HCT116 (cell line): Measurements from ENCODE around the gene STUM. TPM values are rescaled to one million over a fixed set of nuclear protein-coding genes. Genes with fewer than 3 reads are reported as not detected.

ENCODE experiments used
- ATAC-seq: fragments of 200-7000 bp; cut with Tn5 transposase; 2 replicates; pipeline ENCODE4 v1.9.1; 2020; ENCODE audit warnings: mild to moderate bottlenecking, moderate library complexity
- BruUV-seq: library from RNA; stranded (reverse); fragments of 400-500 nt; replicated peaks from 2 replicates; lab custom pipeline; 2021; lab: Mats Ljungman, UMichigan
- CTCF ChIA-PET: fragments of 300-600 bp; sonication (Branson Sonifier 250); formaldehyde crosslinking; loops from one replicate; lab custom pipeline; 2021; ENCODE audit warnings: antibody characterized with exemption; lab: Charles Lee
- POLR2A ChIA-PET: fragments of 300-600, 350-600 bp; sonication (Branson Sonifier 250); formaldehyde crosslinking; loops from one replicate; lab custom pipeline; 2021; ENCODE audit warnings: antibody characterized with exemption; lab: Charles Lee
- RAD21 ChIA-PET, 2 experiments: fragments of 300-600 bp; sonication (Branson Sonifier 250); formaldehyde crosslinking; loops; one replicate each; lab custom pipeline; 2023; ENCODE audit warnings: low total read pairs in 2 of 2; ENCODE audit not compliant: uncharacterized antibody in 2 of 2, unreplicated experiment in 2 of 2, low non-redundant PET in 1 of 2; lab: Charles Lee
- DNase-seq: peaks from one replicate; pipeline ENCODE4 v3.0.0-alpha.2; 2010; ENCODE audit warnings: low read depth, low spot score
- H2AFZ ChIP-seq: fragments of 200-600 bp; shearing (Covaris generic), sonication (generic); 2 replicates; pipeline ENCODE4 v1.6.1; 2017; ENCODE audit warnings: low read depth, mixed run types, mixed read lengths, antibody characterized with exemption, low read length; ENCODE audit not compliant: poor library complexity, severe bottlenecking
- H3K27ac ChIP-seq: 2 replicates; pipeline ENCODE4 v1.5.1; 2012; ENCODE audit warnings: low read depth, low read length
- H3K27me3 ChIP-seq: fragments of 200-600 bp; sonication (generic); 2 replicates; pipeline ENCODE4 v1.6.1; 2016; ENCODE audit warnings: mixed run types, low read length, mixed read lengths; ENCODE audit not compliant: insufficient read depth
- H3K36me3 ChIP-seq, 2 experiments: fragments of 200-500 bp in 1 of 2; fragments of 200-600 bp in 1 of 2; sonication (Bioruptor generic) in 1 of 2; sonication (generic) in 1 of 2; 2 replicates each; pipeline versions ENCODE4 v1.5.1 to v1.6.1; 2014 to 2016; ENCODE audit warnings: low read length in 2 of 2, inconsistent platforms in 1 of 2, mixed read lengths in 1 of 2, mixed run types in 1 of 2; ENCODE audit not compliant: insufficient read depth in 2 of 2, control insufficient read depth in 1 of 2
- H3K4me1 ChIP-seq, 2 experiments: fragments of 200-600 bp in 1 of 2; sonication (generic) in 1 of 2; 2 replicates each; pipeline versions ENCODE4 v1.5.1 to v1.6.1; 2012 to 2017; ENCODE audit warnings: low read length in 2 of 2, inconsistent platforms in 1 of 2, mild to moderate bottlenecking in 1 of 2, mixed read lengths in 1 of 2, mixed run types in 1 of 2, moderate library complexity in 1 of 2; ENCODE audit not compliant: insufficient read depth in 2 of 2, control insufficient read depth in 1 of 2
- H3K4me2 ChIP-seq: fragments of 200-600 bp; sonication (generic); 2 replicates; pipeline ENCODE4 v1.6.1; 2017; ENCODE audit warnings: mixed run types, low read length, mixed read lengths
- H3K4me3 ChIP-seq, 2 experiments: fragments of 200-600 bp in 1 of 2; sonication (generic) in 1 of 2; replicated peaks in 1 of 2; 2 replicates each; pipeline ENCODE4 v1.5.1; 2011 to 2016; ENCODE audit warnings: low read length in 2 of 2, control low read depth in 1 of 2, low read depth in 1 of 2, mild to moderate bottlenecking in 1 of 2, mixed read lengths in 1 of 2, mixed run types in 1 of 2
- H3K79me2 ChIP-seq: fragments of 200-600 bp; sonication (generic); 2 replicates; pipeline ENCODE4 v1.6.1; 2017; ENCODE audit warnings: mild to moderate bottlenecking, mixed run types, low read length, moderate library complexity, mixed read lengths; ENCODE audit not compliant: insufficient read depth
- H3K9ac ChIP-seq: fragments of 200-600 bp; sonication (generic); 2 replicates; pipeline ENCODE4 v1.6.1; 2016; ENCODE audit warnings: low read length, mixed read lengths
- H3K9me2 ChIP-seq: fragments of 200-600 bp; sonication (generic), shearing (Covaris generic); 2 replicates; pipeline ENCODE4 v1.6.1; 2017; ENCODE audit warnings: mixed run types, mild to moderate bottlenecking, moderate library complexity; ENCODE audit not compliant: insufficient read depth
- H3K9me3 ChIP-seq, 2 experiments: fragments of 200-500 bp in 1 of 2; fragments of 200-600 bp in 1 of 2; sonication (Bioruptor generic) in 1 of 2; sonication (generic) in 1 of 2; 2 replicates each; pipeline ENCODE4 v1.6.1; 2014 to 2017; ENCODE audit warnings: low read length in 2 of 2, mixed read lengths in 2 of 2, inconsistent platforms in 1 of 2, low read depth in 1 of 2, mild to moderate bottlenecking in 1 of 2, mixed run types in 1 of 2, moderate library complexity in 1 of 2; ENCODE audit not compliant: control insufficient read depth in 1 of 2, insufficient read depth in 1 of 2
- H4K20me1 ChIP-seq: fragments of 200-600 bp; sonication (generic), shearing (Covaris generic); 2 replicates; pipeline ENCODE4 v1.6.1; 2017; ENCODE audit warnings: mixed run types, mild to moderate bottlenecking, moderate library complexity; ENCODE audit not compliant: insufficient read depth
- ELF1 ChIP-seq: IDR thresholded peaks from 2 replicates; pipeline ENCODE4 v1.6.1; 2012; ENCODE audit warnings: low read depth, borderline replicate concordance
- FOSL1 ChIP-seq: IDR thresholded peaks from 2 replicates; pipeline ENCODE4 v1.6.1; 2012; ENCODE audit warnings: low read depth
- JUND ChIP-seq: IDR thresholded peaks from 2 replicates; pipeline ENCODE4 v1.6.1; 2012
- POLR2AphosphoS5 ChIP-seq: IDR thresholded peaks from 2 replicates; pipeline ENCODE4 v1.6.1; 2011; ENCODE audit warnings: mild to moderate bottlenecking, low read depth, low read length, moderate library complexity
- RAD21 ChIP-seq: IDR thresholded peaks from 2 replicates; pipeline ENCODE4 v1.6.1; 2012; ENCODE audit warnings: low read depth, mild to moderate bottlenecking
- intact Hi-C: fragments of 100-400 bp; cut with micrococcal nuclease; formaldehyde crosslinking; loops from 2 replicates; pipeline ENCODE4 v1.10.0; 2022
- total RNA-seq: library from RNA; stranded (reverse); gene quantifications from one replicate; pipeline ENCODE4 v1.2.1, GENCODE V29; 2021; ENCODE audit not compliant: unreplicated experiment
- TF ChIP-seq, protein P1 (sequence below): IDR thresholded peaks from 2 replicates; pipeline ENCODE4 v1.6.1; 2012; ENCODE audit warnings: low read depth

STUM gene
- total RNA-seq, 1 experiment from 2014 or later: not detected

GRCh38 chr1:226550672-226551041, 2.1 kb downstream of the STUM start:
- Histone ChIP-seq H3K4me3 (no peak overlapping the region), H3K27ac (no peak overlapping the region), H3K27me3 (peaks cover 3% of the 10 kb centered on the region; the same call in 1 of the 2 replicates), H3K9ac (no peak overlapping the region), H3K4me1 (peaks cover 0 to 21% of the 10 kb centered on the region in 2 experiments; a peak in 2 of 4 replicates), H3K9me3 (no peaks in the 10 kb centered on the region), H3K9me2 (no peaks in the 10 kb centered on the region), H3K36me3 (no peaks in the 10 kb centered on the region), H2AFZ (no peak overlapping the region), H4K20me1 (no peaks in the 10 kb centered on the region), H3K79me2 (no peaks in the 10 kb centered on the region), H3K4me2 (no peak overlapping the region)
- ATAC-seq: no peak
- DNase-seq: no peak
- ChIA-PET RAD21 (interaction anchor here in 1 of 2 experiments (1.1 kb wide), 1 partner anchor 126 kb away, joined by 3 read pairs; no protein-coding TSS in a partner anchor), CTCF (no interaction called here), POLR2A (no interaction called here)
- TF ChIP-seq RAD21: no peak
- TF ChIP-seq, protein P1, sequence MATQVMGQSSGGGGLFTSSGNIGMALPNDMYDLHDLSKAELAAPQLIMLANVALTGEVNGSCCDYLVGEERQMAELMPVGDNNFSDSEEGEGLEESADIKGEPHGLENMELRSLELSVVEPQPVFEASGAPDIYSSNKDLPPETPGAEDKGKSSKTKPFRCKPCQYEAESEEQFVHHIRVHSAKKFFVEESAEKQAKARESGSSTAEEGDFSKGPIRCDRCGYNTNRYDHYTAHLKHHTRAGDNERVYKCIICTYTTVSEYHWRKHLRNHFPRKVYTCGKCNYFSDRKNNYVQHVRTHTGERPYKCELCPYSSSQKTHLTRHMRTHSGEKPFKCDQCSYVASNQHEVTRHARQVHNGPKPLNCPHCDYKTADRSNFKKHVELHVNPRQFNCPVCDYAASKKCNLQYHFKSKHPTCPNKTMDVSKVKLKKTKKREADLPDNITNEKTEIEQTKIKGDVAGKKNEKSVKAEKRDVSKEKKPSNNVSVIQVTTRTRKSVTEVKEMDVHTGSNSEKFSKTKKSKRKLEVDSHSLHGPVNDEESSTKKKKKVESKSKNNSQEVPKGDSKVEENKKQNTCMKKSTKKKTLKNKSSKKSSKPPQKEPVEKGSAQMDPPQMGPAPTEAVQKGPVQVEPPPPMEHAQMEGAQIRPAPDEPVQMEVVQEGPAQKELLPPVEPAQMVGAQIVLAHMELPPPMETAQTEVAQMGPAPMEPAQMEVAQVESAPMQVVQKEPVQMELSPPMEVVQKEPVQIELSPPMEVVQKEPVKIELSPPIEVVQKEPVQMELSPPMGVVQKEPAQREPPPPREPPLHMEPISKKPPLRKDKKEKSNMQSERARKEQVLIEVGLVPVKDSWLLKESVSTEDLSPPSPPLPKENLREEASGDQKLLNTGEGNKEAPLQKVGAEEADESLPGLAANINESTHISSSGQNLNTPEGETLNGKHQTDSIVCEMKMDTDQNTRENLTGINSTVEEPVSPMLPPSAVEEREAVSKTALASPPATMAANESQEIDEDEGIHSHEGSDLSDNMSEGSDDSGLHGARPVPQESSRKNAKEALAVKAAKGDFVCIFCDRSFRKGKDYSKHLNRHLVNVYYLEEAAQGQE: no peak
- no peak for TF ChIP-seq ELF1
- no peak for TF ChIP-seq FOSL1
- no peak for TF ChIP-seq POLR2AphosphoS5
- intact Hi-C loops: no loop called here
- no TSS peak for BruUV-seq

DNA sequence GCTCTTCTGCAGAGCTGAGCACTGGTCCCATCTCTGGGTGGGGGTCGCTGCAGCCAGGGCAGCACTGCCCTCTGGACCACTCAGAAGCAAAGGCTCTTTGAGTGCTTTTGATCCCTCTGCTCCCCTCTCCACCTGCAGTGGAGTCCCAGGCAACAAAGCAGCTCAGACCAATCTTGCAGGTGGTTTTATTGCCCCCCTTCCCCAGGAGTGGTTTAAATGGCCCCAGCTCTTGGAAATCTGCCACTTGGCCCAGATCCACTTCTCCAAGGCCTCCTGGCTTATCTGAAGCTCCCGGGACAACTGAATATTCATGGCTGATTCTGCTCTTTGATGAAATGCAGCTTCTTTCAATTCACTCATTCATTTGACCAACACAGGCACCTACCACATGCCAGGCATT, 2.7 kb downstream of the STUM start:
- Histone ChIP-seq H3K4me3 (no peak overlapping the region), H3K27ac (no peak overlapping the region), H3K9me3 (no peaks in the 10 kb centered on the region), H3K4me1 (peaks cover 0 to 21% of the 10 kb centered on the region in 2 experiments; a peak in 2 of 4 replicates), H3K79me2 (no peaks in the 10 kb centered on the region)
- intact Hi-C loops: no loop called here
- TF ChIP-seq JUND: no peak
- TF ChIP-seq, protein P1: no peak
- TF ChIP-seq, all 23 proteins: peak for 0
- H3K36me3 ChIP-seq: no peaks in the 10 kb centered on the region
- no peak overlapping the region for H3K4me2 ChIP-seq
- ChIA-PET RAD21 (no interaction called here), POLR2A (no interaction called here), CTCF (no interaction called here)
- no peak overlapping the region for H3K9ac ChIP-seq
- ATAC-seq (no peak), DNase-seq (no peak)
- peaks cover 3% of the 10 kb centered on the region; the same call in 1 of the 2 replicates for H3K27me3 ChIP-seq
- BruUV-seq: no TSS peak
- no peaks in the 10 kb centered on the region for H3K9me2 ChIP-seq
- no peaks in the 10 kb centered on the region for H4K20me1 ChIP-seq
- H2AFZ ChIP-seq: no peak overlapping the region
